Transverse colon (tissue), 4 donors: Measurements from ENCODE around the gene APBA1. TPM values are rescaled to one million over a fixed set of nuclear protein-coding genes. Genes with fewer than 3 reads are reported as not detected.
A peak's percentile ranks its signal among the peaks of the same experiment; 100 is the strongest.

Experiments used
- DNase-seq: peaks from one replicate; pipeline ENCODE4 v3.0.0-alpha.2; 2019
- H3K27ac ChIP-seq, 4 donors: fragments of 200-600 bp; sonication (generic); 2 replicates each; pipeline ENCODE4 v1.5.1; 2016 to 2018; ENCODE audit warnings: inconsistent platforms in 4 of 4
- H3K27me3 ChIP-seq: fragments of 200-600 bp; sonication (generic); 2 replicates; pipeline ENCODE4 v1.5.1; 2017; ENCODE audit warnings: inconsistent platforms
- H3K36me3 ChIP-seq, 4 donors: fragments of 200-600 bp; sonication (generic); 2 replicates each; pipeline ENCODE4 v1.5.1; 2017 to 2019; ENCODE audit warnings: inconsistent platforms in 4 of 4
- H3K4me1 ChIP-seq, 4 donors: fragments of 200-600 bp; sonication (generic); 2 replicates each; pipeline ENCODE4 v1.5.1; 2017 to 2020; ENCODE audit warnings: inconsistent platforms in 4 of 4
- H3K4me3 ChIP-seq, 4 donors: fragments of 200-600 bp; sonication (generic); 1 replicate in 1 of 4; 2 replicates in 3 of 4; pipeline versions ENCODE4 v1.5.1 to v1.6.1; 2017 to 2019; ENCODE audit warnings: inconsistent platforms in 4 of 4
- H3K9me3 ChIP-seq, 2 donors: fragments of 200-600 bp; sonication (generic); 2 replicates each; pipeline ENCODE4 v1.5.1; 2017 to 2019; ENCODE audit warnings: inconsistent platforms in 2 of 2
- CTCF ChIP-seq, 5 experiments: fragments of 200-600 bp in 3 of 5; fragments of 450-650 bp in 2 of 5; sonication (generic) in 3 of 5; IDR thresholded peaks; 1 replicate in 2 of 5; 2 replicates in 3 of 5; pipeline ENCODE4 v1.5.1; 2016 to 2017; ENCODE audit warnings: antibody characterized with exemption in 5 of 5, inconsistent platforms in 3 of 5, mild to moderate bottlenecking in 2 of 5, moderate library complexity in 1 of 5
- EP300 ChIP-seq: sonication (generic); formaldehyde crosslinking; IDR thresholded peaks from one replicate; pipeline ENCODE4 v1.6.1; 2017; ENCODE audit warnings: antibody characterized with exemption, low read depth
- POLR2A ChIP-seq: fragments of 450-650 bp; IDR thresholded peaks from one replicate; pipeline ENCODE4 v1.6.1; 2016; ENCODE audit warnings: antibody characterized with exemption, mild to moderate bottlenecking, moderate library complexity
- POLR2AphosphoS5 ChIP-seq, 3 donors: sonication (generic); formaldehyde crosslinking; IDR thresholded peaks; one replicate each; pipeline ENCODE4 v1.6.1; 2016; ENCODE audit warnings: antibody characterized with exemption in 3 of 3
- WGBS, 2 donors: methylation state at CpG; one replicate each; pipeline ENCODE4 v1.1.5; 2018; ENCODE audit warnings: low coverage in 1 of 2; 5-methylcytosine and 5-hydroxymethylcytosine counted together
- in situ Hi-C, 4 donors: fragments of 200-750 bp; cut with MboI; loops; one replicate each; pipeline versions ENCODE4 v1.15.0 to v1.15.1; 2017; ENCODE audit warnings: low sequenced_read_pairs in 3 of 4, low pct_ligation_motif_present in 1 of 4, low pct_unique_long_range_greater_than_20kb in 1 of 4
- intact Hi-C: fragments of 100-400 bp; cut with DNase I; formaldehyde crosslinking; loops from one replicate; pipeline ENCODE4 v1.15.1; 2023; ENCODE audit warnings: low total_unique reads
- total RNA-seq, 4 donors: library from RNA; depleted of rRNA; stranded (reverse); fragments of >200 nt; gene quantifications; one replicate each; pipeline ENCODE4 v1.1.0, GENCODE V29; 2016

APBA1 gene
- total RNA-seq, 4 donors from 2014 or later: 7.6 to 11.6 (median 10.2) TPM

GRCh38 chr9:69675563-69675962 lies 3.4 kb upstream of the APBA1 start:
- 75 to 76% methylated on average over 2 to 3 of the region's 3 CpGs for WGBS, 2 donors
- Histone ChIP-seq H3K9me3 (no peaks in the 10 kb centered on the region), H3K36me3 (no peaks in the 10 kb centered on the region), H3K4me1 (peaks cover 2 to 14% (median 10%) of the 10 kb centered on the region in 4 donors), H3K27me3 (no peaks in the 10 kb centered on the region), H3K4me3 (no peak overlapping the region), H3K27ac (no peak overlapping the region)
- in situ Hi-C loops (loop anchor here in 2 of 4 donors (10.0 to 25.0 kb wide), 2 partner anchors 112 to 199 kb away; no protein-coding TSS in a partner anchor), intact Hi-C loops (no loop called here)
- no peak for TF ChIP-seq POLR2AphosphoS5 (IDR thresholded peaks at IDR 0.05)
- TF ChIP-seq POLR2A: no peak
- no peak for TF ChIP-seq CTCF (IDR thresholded peaks at IDR 0.05)
- no peak for TF ChIP-seq EP300
- DNase-seq: no peak

- Histone ChIP-seq H3K9me3 (no peaks in the 10 kb centered on the region), H3K4me1 (peaks cover 2 to 14% (median 10%) of the 10 kb centered on the region in 4 donors), H3K36me3 (no peaks in the 10 kb centered on the region), H3K4me3 (no peak overlapping the region), H3K27ac (no peak overlapping the region), H3K27me3 (no peaks in the 10 kb centered on the region)
- 53 to 64% methylated on average over 3 of the region's 3 CpGs for WGBS, 2 donors
- DNase-seq: no peak
- in situ Hi-C loops: loop anchor here in 3 of 4 donors (10.0 to 25.0 kb wide), 3 partner anchors 112 to 200 kb away; no protein-coding TSS in a partner anchor
- no peak for TF ChIP-seq POLR2A
- no peak for TF ChIP-seq POLR2AphosphoS5 (IDR thresholded peaks at IDR 0.05)
- TF ChIP-seq CTCF (IDR thresholded peaks at IDR 0.05): no peak
- no peak for TF ChIP-seq EP300
- intact Hi-C loops: no loop called here
Observed at GRCh38 chr9:69674716-69675438, 2.7 kb upstream of the APBA1 start.

- Histone ChIP-seq H3K36me3 (no peaks in the 10 kb centered on the region), H3K27ac (no peak overlapping the region), H3K27me3 (no peaks in the 10 kb centered on the region), H3K9me3 (no peaks in the 10 kb centered on the region), H3K4me3 (no peak overlapping the region), H3K4me1 (peaks cover 2 to 14% (median 10%) of the 10 kb centered on the region in 4 donors)
- in situ Hi-C loops: loop anchor here in 3 of 4 donors (10.0 to 25.0 kb wide), 2 partner anchors 188 to 201 kb away; no protein-coding TSS in a partner anchor
- DNase-seq: no peak
- WGBS, 2 donors: 70 to 82% methylated on average over 4 to 11 of the region's 11 CpGs
- intact Hi-C loops: no loop called here
- TF ChIP-seq EP300 (no peak), POLR2AphosphoS5 (IDR thresholded peaks at IDR 0.05) (no peak), CTCF (IDR thresholded peaks at IDR 0.05) (peak in 1 of 5 experiments; percentile 12), POLR2A (no peak)
Observed at GRCh38 chr9:69674112-69674685, 2.0 kb upstream of the APBA1 start.

GRCh38 chr9:69673311-69673640 lies 1.1 kb upstream of the APBA1 start:
- in situ Hi-C loops (loop anchor here in 3 of 4 donors (10.0 to 25.0 kb wide), 2 partner anchors 189 to 202 kb away; no protein-coding TSS in a partner anchor), intact Hi-C loops (no loop called here)
- TF ChIP-seq POLR2A: no peak
- TF ChIP-seq EP300: no peak
- TF ChIP-seq POLR2AphosphoS5 (IDR thresholded peaks at IDR 0.05): no peak
- TF ChIP-seq CTCF (IDR thresholded peaks at IDR 0.05): no peak

More at GRCh38 chr9:69673311-69673640, 1.1 kb upstream of the APBA1 start:
- peak overlapping the region; percentile 81 to 90 (median 87) for H3K27ac ChIP-seq
- no peaks in the 10 kb centered on the region for H3K9me3 ChIP-seq
- H3K27me3 ChIP-seq: no peaks in the 10 kb centered on the region
- H3K4me1 ChIP-seq: peaks cover 2 to 14% (median 10%) of the 10 kb centered on the region in 4 donors
- WGBS, 2 donors: 47 to 63% methylated on average over 4 to 6 of the region's 6 CpGs
- no peaks in the 10 kb centered on the region for H3K36me3 ChIP-seq
- no peak for DNase-seq
- peak overlapping the region in 3 of 4 donors; percentile 63 to 76 (median 69) for H3K4me3 ChIP-seq
